ENCODE data around the gene DAB1. TPM values are rescaled to one million over a fixed set of nuclear protein-coding genes. Genes with fewer than 3 reads are reported as not detected.

The DAB1 gene
- polyA plus RNA-seq, 1 donor from 2014 or later = 11.4 TPM

DNA sequence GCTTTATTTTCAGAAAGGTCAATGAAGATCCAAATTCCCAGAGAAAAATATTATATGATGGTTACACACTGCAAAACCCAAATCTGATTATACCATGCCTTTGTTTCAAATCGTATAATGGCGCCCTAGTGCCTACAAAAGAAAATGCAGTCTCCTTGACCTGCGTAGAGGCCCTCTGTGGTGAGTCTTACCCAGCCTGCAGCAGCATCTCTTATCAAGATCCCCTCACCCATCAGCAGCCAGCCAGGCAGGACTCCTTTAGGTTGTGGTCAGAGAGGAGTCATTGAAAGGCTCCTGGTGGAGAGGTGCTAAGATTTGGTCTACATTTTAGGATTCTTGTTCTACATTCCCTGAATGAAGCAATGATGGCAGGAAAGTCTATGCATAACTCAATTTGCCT is 23.7 kb upstream of the DAB1 start:
- Histone ChIP-seq H3K9me2 (ENCODE audit: insufficient read depth, low read length) (no peaks in the 10 kb centered on the region), H4K20me1 (ENCODE audit: insufficient read depth) (no peaks in the 10 kb centered on the region), H3K36me3 (ENCODE audit: insufficient read depth, low read length) (no peaks in the 10 kb centered on the region), H2AFZ (ENCODE audit: low read depth, low read length) (no peak overlapping the region), H3K4me2 (ENCODE audit: low read length) (no peak overlapping the region), H3K27ac (ENCODE audit: low read length) (no peak overlapping the region), H3K27me3 (ENCODE audit: insufficient read depth, low read depth, low read length) (no peaks in the 10 kb centered on the region), H3K79me2 (replicated peaks; ENCODE audit: insufficient read depth, low read length) (no peaks in the 10 kb centered on the region), H3K9ac (ENCODE audit: low read length) (no peak overlapping the region), H3F3A (ENCODE audit: insufficient read depth, low read length, poor library complexity, severe bottlenecking) (no peaks in the 10 kb centered on the region), H3K4me3 (ENCODE audit: low read length) (no peak overlapping the region), H3K9me3 (ENCODE audit: low read length) (no peaks in the 10 kb centered on the region)
- TF ChIP-seq, protein P1, sequence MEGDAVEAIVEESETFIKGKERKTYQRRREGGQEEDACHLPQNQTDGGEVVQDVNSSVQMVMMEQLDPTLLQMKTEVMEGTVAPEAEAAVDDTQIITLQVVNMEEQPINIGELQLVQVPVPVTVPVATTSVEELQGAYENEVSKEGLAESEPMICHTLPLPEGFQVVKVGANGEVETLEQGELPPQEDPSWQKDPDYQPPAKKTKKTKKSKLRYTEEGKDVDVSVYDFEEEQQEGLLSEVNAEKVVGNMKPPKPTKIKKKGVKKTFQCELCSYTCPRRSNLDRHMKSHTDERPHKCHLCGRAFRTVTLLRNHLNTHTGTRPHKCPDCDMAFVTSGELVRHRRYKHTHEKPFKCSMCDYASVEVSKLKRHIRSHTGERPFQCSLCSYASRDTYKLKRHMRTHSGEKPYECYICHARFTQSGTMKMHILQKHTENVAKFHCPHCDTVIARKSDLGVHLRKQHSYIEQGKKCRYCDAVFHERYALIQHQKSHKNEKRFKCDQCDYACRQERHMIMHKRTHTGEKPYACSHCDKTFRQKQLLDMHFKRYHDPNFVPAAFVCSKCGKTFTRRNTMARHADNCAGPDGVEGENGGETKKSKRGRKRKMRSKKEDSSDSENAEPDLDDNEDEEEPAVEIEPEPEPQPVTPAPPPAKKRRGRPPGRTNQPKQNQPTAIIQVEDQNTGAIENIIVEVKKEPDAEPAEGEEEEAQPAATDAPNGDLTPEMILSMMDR (IDR thresholded peaks at IDR 0.05; ENCODE audit: poor library complexity, severe bottlenecking) = no peak
- TF ChIP-seq TAF1 (IDR thresholded peaks at IDR 0.05; ENCODE audit: low read depth) = no peak
- TF ChIP-seq EZH2 (IDR thresholded peaks at IDR 0.05; ENCODE audit: borderline replicate concordance, insufficient read depth, low read length, poor library complexity, severe bottlenecking) = no peak
- no peak for TF ChIP-seq POLR2AphosphoS5 (IDR thresholded peaks at IDR 0.05)
- TF ChIP-seq EP300 (conservative IDR thresholded peaks at IDR 0.05; ENCODE audit: poor library complexity, severe bottlenecking) = no peak
- TF ChIP-seq RAD21 (conservative IDR thresholded peaks at IDR 0.05) = no peak
- TF ChIP-seq, protein P2, sequence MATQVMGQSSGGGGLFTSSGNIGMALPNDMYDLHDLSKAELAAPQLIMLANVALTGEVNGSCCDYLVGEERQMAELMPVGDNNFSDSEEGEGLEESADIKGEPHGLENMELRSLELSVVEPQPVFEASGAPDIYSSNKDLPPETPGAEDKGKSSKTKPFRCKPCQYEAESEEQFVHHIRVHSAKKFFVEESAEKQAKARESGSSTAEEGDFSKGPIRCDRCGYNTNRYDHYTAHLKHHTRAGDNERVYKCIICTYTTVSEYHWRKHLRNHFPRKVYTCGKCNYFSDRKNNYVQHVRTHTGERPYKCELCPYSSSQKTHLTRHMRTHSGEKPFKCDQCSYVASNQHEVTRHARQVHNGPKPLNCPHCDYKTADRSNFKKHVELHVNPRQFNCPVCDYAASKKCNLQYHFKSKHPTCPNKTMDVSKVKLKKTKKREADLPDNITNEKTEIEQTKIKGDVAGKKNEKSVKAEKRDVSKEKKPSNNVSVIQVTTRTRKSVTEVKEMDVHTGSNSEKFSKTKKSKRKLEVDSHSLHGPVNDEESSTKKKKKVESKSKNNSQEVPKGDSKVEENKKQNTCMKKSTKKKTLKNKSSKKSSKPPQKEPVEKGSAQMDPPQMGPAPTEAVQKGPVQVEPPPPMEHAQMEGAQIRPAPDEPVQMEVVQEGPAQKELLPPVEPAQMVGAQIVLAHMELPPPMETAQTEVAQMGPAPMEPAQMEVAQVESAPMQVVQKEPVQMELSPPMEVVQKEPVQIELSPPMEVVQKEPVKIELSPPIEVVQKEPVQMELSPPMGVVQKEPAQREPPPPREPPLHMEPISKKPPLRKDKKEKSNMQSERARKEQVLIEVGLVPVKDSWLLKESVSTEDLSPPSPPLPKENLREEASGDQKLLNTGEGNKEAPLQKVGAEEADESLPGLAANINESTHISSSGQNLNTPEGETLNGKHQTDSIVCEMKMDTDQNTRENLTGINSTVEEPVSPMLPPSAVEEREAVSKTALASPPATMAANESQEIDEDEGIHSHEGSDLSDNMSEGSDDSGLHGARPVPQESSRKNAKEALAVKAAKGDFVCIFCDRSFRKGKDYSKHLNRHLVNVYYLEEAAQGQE (IDR thresholded peaks at IDR 0.05; ENCODE audit: borderline replicate concordance) = no peak
- TF ChIP-seq SMC3 (conservative IDR thresholded peaks at IDR 0.05; ENCODE audit: poor library complexity) = no peak
- no peak for TF ChIP-seq MXI1 (conservative IDR thresholded peaks at IDR 0.05; ENCODE audit: poor library complexity, severe bottlenecking)

DNA sequence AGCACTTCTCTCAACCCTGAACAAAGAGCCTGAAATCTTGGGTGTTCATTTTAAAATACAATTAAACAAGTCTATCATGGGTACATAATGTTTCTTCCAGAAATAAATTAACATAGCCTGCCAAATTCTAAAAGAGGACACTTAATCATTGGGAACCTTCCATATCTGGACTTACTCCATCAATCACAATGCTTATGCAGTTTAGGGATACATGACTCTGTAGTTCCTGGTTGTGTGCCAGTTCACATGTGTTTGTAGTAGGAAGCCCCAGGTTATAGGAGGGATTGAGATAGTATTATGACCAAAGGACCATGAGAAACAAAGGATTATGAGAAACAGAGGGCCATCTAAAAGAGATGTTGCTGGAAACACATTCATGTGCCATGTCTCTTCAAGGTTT is 19.1 kb upstream of the DAB1 start:
- H3K9me3 ChIP-seq (ENCODE audit: low read length) = no peaks in the 10 kb centered on the region
- H3F3A ChIP-seq (ENCODE audit: insufficient read depth, low read length, poor library complexity, severe bottlenecking) = no peaks in the 10 kb centered on the region
- H3K36me3 ChIP-seq (ENCODE audit: insufficient read depth, low read length) = no peaks in the 10 kb centered on the region
- no peak overlapping the region for H3K9ac ChIP-seq (ENCODE audit: low read length)
- no peaks in the 10 kb centered on the region for H3K79me2 ChIP-seq (replicated peaks; ENCODE audit: insufficient read depth, low read length)
- TF ChIP-seq, protein P2 (IDR thresholded peaks at IDR 0.05; ENCODE audit: borderline replicate concordance) = no peak
- TF ChIP-seq, protein P1 (IDR thresholded peaks at IDR 0.05; ENCODE audit: poor library complexity, severe bottlenecking) = no peak
- no peak for TF ChIP-seq TAF1 (IDR thresholded peaks at IDR 0.05; ENCODE audit: low read depth)
- TF ChIP-seq EZH2 (IDR thresholded peaks at IDR 0.05; ENCODE audit: borderline replicate concordance, insufficient read depth, low read length, poor library complexity, severe bottlenecking) = no peak
- TF ChIP-seq EP300 (conservative IDR thresholded peaks at IDR 0.05; ENCODE audit: poor library complexity, severe bottlenecking) = no peak
- TF ChIP-seq MXI1 (conservative IDR thresholded peaks at IDR 0.05; ENCODE audit: poor library complexity, severe bottlenecking) = no peak
- TF ChIP-seq POLR2AphosphoS5 (IDR thresholded peaks at IDR 0.05) = no peak
- TF ChIP-seq SMC3 (conservative IDR thresholded peaks at IDR 0.05; ENCODE audit: poor library complexity) = no peak
- TF ChIP-seq RAD21 (conservative IDR thresholded peaks at IDR 0.05) = no peak
- no peaks in the 10 kb centered on the region for H3K27me3 ChIP-seq (ENCODE audit: insufficient read depth, low read depth, low read length)
- no peak overlapping the region for H3K4me3 ChIP-seq (ENCODE audit: low read length)
- no peak overlapping the region for H3K4me2 ChIP-seq (ENCODE audit: low read length)
- no peak overlapping the region for H2AFZ ChIP-seq (ENCODE audit: low read depth, low read length)
- no peaks in the 10 kb centered on the region for H3K9me2 ChIP-seq (ENCODE audit: insufficient read depth, low read length)
- no peak overlapping the region for H3K27ac ChIP-seq (ENCODE audit: low read length)
- no peaks in the 10 kb centered on the region for H4K20me1 ChIP-seq (ENCODE audit: insufficient read depth)

All from neural cell (in vitro differentiated cells).